Measurements from ENCODE around the gene JPH3.

GRCh38 chr16:87713451-87714229, 111.3 kb downstream of the JPH3 start:
- TF ChIP-seq POLR2A (IDR thresholded peaks at IDR 0.05), result no peak
- TF ChIP-seq CTCF (IDR thresholded peaks at IDR 0.05), result no peak
